Measurements from ENCODE around the gene LRIT2.

Gene LRIT2

GRCh38 chr10:84241185-84241790 lies 15.9 kb upstream of the LRIT2 start, which contains the start of gene LRIT1:
Gene LRIT1 (minus strand): TSS chr10:84241546. CDS start chr10:84241439, 107 bp downstream.
- FAIRE-seq (no peak), DNase-seq (ENCODE audit: low spot score) (no peak)

DNA sequence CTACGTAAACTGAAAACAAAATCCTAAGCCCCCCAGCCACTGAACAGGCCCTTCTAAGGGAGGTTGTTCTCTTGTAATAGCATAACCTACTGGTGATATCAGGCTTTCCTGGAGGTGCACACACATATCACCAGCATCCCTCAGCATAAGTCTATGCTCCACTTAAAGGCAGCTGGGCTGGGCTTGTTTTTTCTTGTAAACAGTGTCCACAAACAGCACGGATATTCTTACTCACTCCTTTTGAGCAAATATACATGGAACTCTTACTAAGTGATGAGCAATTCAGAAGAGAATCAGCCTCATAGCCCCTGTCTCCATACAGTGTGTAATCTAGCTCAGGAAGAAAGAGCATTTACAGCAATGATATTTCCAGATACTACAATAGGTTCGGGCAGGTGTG lies 13.6 kb upstream of the LRIT2 start:
- no peak for DNase-seq (ENCODE audit: low spot score)
- no peak for FAIRE-seq

DNA sequence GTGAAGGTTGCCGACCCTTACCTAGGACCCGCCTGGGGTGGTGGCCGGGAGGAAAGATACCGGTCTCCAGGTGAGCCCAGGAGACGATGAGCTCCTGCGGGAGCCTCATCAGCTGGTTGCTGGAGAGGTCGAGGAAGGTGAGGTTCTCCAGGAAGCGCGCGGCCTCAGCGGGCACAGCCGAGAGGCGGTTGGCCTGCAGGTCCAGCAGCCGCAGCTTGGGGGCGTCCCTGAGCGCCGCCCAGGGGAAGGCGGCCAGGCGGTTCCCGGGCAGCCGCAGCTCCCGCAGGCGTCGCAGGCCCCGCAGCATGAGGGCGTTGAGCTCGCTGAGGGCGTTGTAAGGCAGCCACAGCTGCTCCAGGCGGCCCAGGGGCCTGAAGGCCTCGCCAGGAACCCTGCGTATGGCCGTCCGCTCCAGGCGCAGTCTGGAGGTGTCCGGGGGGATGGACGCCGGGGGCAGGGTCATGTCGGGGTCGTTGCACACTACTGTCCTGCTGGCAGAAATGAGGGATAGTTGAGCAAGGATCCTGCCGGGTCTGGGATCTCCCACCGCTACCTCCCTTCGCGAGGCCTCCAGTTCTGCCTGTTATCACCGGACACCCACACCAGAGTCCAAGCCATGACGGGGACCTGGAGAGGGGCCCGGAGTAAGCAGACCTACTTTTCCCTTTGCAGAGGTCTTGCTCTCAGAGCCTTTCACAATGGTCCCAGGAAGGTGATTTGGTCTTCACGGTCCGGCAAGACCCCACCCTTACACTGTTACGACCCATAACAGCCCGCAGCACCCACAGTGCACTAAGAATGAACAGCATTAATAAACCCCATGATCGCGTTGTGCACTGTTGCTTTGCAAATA lies 12.1 kb upstream of the LRIT2 start:
- DNase-seq (ENCODE audit: low spot score), result no peak
- no peak for FAIRE-seq

DNA sequence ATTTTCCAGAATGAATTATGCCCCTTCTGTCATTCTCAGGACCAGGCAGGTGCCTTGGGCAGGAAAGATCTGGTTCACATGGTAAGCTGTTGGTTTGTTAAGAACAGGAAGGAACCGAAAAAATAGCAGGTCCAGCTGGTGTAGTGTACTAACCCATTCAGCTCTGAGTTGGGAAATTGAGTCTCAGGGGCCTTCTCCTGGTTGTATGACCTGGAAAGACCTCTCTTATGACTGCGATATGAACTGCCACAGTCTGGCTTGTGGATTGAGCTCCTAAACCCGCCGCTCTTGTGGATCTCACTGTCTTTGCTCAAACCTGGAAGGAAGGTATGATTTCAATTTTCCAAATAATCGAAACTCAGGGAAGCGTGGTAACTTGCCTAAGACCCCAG lies 11.5 kb upstream of the LRIT2 start:
- FAIRE-seq (no peak), DNase-seq (ENCODE audit: low spot score) (no peak)

DNA sequence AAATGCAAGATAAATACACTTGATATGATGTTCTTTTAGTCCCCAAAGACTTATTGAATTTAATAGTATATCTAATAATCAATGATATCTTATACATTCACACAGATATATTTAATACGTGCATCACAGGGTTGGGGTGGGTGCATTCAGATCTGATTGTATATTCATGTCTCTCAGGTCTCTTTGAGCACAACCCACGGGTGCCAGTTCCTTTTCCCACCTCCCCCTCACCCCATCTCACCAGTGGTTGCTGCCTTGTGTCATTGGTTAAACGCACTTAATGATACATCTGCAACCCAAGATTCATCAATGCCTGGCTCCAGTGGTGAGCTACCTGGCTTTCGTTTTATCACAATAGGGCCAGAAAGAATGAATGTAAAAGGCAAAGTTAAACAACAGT lies 9.8 kb upstream of the LRIT2 start:
- FAIRE-seq (no peak), DNase-seq (ENCODE audit: low spot score) (no peak)

DNA sequence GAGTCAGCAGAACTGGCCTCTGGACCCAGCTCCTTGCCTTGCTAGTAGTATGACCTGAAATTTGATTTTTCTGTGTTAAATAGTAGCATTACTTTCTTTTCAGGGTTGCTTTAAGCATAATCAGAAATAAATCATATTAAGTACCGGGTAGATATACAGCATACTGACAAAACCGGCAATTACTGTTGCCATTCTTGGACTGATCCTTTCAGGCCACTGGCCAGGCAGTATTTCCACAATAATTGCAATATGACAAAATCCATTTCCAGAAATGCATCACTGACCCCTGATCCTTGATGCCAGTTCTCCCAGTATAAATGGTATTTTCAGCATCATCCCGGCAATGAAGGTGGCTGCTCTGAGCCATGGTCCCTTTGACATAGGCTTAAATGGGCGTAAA lies 9.1 kb upstream of the LRIT2 start:
- FAIRE-seq, result no peak
- DNase-seq (ENCODE audit: low spot score), result no peak

GRCh38 chr10:84233940-84234339 lies 8.6 kb upstream of the LRIT2 start:
- FAIRE-seq (no peak), DNase-seq (ENCODE audit: low spot score) (no peak)

DNA sequence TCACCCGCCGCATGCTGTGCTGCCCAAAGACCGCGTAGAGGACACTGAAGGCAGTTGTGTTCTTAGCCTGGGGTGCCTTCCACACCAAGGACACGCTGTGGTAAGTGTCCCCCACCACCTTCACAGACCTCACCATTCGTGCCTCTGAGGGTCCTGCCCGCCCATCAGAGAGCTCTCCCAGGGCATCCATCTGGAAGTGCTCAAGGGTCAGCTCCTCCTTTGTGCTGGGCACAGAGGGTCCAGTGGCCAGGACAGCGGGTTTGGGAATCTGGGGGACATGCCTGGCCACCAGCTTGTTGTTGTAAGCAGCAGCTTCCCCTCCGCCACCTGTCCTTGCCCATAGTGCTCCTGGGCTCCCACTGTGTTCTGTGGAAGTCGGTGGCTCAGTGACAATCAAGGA lies 7.0 kb upstream of the LRIT2 start:
- FAIRE-seq (no peak), DNase-seq (ENCODE audit: low spot score) (no peak)

- FAIRE-seq, result no peak
Observed at GRCh38 chr10:84230359-84230758, 5.0 kb upstream of the LRIT2 start.

GRCh38 chr10:84227810-84228209 lies 2.5 kb upstream of the LRIT2 start:
- no peak for DNase-seq (ENCODE audit: low spot score)
- no peak for FAIRE-seq

More at GRCh38 chr10:84230359-84230758, 5.0 kb upstream of the LRIT2 start:
- DNase-seq (ENCODE audit: low spot score), result no peak

DNA sequence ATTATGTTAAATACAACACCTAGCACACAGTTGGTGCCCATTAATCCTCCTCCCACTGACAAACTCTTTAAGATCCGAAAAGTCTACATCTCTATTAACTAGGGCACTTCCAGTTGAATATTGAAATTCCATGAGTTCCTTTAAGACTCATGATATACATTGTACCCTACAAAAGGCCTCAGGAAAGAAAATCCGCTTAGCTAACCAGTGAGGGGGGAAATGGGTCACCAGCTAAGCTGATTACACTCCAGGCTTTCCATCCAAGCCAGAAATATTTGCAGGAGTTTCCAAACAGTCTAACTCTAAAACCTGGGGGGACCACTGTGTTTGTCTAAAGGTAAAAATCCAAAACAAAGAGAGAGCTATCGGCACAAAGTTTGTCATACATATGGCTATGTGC lies 1.3 kb upstream of the LRIT2 start:
- no peak for FAIRE-seq

GRCh38 chr10:84224411-84225028 lies 824 bp downstream of the LRIT2 start:
- FAIRE-seq, result no peak
- peak; percentile 25 for DNase-seq (ENCODE audit: low spot score)

More for the DNA sequence above, 1.3 kb upstream of the LRIT2 start:
- DNase-seq (ENCODE audit: low spot score), result no peak

- FAIRE-seq (no peak), DNase-seq (ENCODE audit: low spot score) (no peak)
Observed at GRCh38 chr10:84221916-84222315, 3.4 kb downstream of the LRIT2 start.

DNA sequence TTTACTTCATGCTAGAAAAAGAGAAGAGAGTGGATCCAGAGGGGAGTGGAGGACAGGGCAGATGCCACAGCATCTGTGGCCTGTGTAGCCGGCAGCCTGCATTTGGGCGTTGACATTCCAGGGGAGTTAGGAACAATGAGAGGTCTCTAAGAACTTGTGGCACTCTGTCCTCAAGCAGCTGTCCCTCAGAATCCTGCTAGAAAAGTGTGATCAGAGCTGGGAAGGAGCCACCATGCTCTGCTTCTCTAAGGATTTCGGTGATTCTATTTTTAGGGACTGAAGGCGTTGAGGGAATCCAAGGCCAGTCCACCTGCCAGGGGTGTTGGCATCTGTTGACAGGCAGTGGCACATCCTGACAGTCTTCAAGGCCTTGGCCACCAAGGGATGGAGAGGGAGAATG lies 7.6 kb downstream of the LRIT2 start:
- DNase-seq (ENCODE audit: low spot score), result no peak
- FAIRE-seq, result no peak

- DNase-seq (ENCODE audit: low spot score) (no peak), FAIRE-seq (no peak)
Observed at GRCh38 chr10:84216834-84217233, 8.5 kb downstream of the LRIT2 start.

DNA sequence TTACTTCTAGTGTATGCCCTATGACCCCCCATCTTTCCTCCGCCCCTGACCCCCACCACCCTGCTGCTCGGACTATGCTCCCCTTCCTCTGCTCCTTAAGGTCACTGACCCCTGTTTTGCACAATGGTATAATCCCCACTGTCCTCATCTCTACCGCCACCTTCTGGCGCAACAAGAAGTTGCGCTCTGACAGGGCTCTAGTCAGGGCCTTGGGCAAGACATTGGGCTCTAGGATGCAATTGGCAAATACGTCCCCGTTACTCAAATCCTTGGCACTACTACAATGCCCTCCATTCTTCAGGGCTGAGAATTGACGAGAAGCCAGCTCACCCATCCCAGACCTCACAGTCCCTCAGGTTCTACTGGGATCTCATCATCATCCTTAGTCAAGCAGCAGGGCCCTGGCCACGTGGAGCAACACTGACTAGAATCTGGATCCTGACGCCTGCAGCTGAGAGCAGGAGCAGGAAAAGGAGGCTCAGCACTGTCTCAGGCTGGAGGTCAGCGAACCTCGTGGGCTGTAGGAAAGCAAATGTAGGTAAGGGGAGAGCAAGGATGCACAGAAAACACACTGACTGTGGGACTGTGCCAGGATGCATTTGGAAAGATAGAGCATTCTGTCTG lies 10.6 kb downstream of the LRIT2 start:
- FAIRE-seq (no peak), DNase-seq (ENCODE audit: low spot score) (peak; percentile 30)

DNA sequence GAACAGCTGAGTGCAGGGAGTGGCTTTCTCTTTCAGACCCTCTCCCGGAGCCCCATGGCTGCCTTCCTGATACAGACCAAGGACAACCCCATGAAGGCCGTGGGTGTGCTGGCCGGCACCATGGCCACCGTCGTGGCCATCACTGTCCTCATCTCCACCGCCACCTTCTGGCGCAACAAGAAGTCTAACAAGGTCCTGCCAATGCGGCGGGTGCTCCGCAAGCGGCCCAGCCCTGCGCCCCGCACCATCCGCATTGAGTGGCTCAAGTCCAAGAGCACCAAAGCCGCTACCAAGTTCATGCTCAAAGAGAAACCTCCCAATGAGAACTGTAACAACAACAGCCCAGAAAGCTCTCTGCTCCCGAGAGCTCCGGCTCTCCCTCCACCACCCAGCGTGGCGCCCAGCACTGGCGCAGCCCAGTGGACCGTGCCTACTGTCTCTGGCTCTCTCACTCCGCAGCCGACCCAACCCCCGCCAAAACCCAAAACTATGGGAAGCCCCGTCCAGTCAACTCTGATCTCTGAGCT lies 11.2 kb downstream of the LRIT2 start:
- FAIRE-seq, result no peak
- DNase-seq (ENCODE audit: low spot score), result no peak

- no peak for DNase-seq (ENCODE audit: low spot score)
- no peak for FAIRE-seq
Observed at GRCh38 chr10:84213076-84213475, 12.3 kb downstream of the LRIT2 start.

DNA sequence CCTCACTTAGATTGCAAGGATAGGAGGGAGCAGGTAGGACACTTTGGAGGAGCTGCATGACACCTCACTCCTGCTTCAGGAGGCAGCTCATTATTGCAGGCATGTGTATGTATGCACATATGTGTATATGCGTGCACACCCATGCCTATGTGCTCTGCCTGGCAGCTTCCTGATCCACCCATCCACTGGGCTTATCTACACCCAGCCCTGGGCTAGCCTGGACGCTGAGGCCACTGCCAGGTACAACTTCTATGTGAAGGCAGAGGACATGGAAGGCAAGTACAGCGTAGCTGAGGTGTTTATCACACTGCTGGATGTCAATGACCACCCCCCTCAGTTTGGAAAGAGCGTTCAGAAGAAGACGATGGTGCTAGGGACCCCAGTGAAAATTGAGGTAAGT lies 13.3 kb downstream of the LRIT2 start:
- DNase-seq (ENCODE audit: low spot score), result no peak
- peak; percentile 9 for FAIRE-seq

- FAIRE-seq (no peak), DNase-seq (ENCODE audit: low spot score) (no peak)
Observed at GRCh38 chr10:84211566-84211965, 13.8 kb downstream of the LRIT2 start.

DNA sequence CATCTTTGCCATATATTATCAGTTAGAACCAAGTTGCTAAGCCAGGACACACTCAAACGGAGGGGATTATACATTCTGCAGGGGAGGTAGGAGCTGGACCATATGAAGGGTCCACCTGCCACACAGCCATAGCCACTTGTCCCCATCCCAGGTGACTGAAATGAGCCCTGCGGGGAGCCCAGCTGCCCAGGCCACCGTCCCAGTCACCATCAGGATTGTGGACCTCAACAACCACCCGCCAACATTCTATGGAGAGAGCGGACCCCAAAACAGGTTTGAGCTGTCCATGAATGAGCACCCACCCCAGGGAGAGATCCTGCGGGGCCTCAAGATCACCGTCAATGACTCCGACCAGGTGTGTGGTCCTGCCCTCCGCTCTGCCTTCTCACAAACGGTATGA lies 17.3 kb downstream of the LRIT2 start:
- FAIRE-seq, result no peak
- DNase-seq (ENCODE audit: low spot score), result no peak

Data from urothelium cell line (cell line).